ENCODE measurements around the gene ACSBG1. TPM values are rescaled to one million over a fixed set of nuclear protein-coding genes. Genes with fewer than 3 reads are reported as not detected.

The ACSBG1 gene
- total RNA-seq, 4 donors from 2014 or later = 0.67 to 6.4 (median 1.9) TPM

GRCh38 chr15:78168608-78169007 lies 65.8 kb downstream of the ACSBG1 start:
- H3K9me3 ChIP-seq = no peaks in the 10 kb centered on the region
- no peak for ATAC-seq
- no peak overlapping the region for H3K4me3 ChIP-seq
- 78 to 82% methylated on average over 5 of the region's 5 CpGs for WGBS, 2 donors (ENCODE audit: low coverage in 1 of 2)
- H3K36me3 ChIP-seq = peaks cover 0 to 97% of the 10 kb centered on the region in 2 donors
- no peaks in the 10 kb centered on the region for H3K27me3 ChIP-seq
- TF ChIP-seq CTCF (IDR thresholded peaks at IDR 0.05) = no peak
- TF ChIP-seq POLR2A (IDR thresholded peaks at IDR 0.05) = no peak
- no peak for TF ChIP-seq POLR2AphosphoS5 (IDR thresholded peaks at IDR 0.05)
- TF ChIP-seq EP300 (IDR thresholded peaks at IDR 0.05) = no peak
- no peaks in the 10 kb centered on the region for H3K4me1 ChIP-seq
- no peak overlapping the region for H3K27ac ChIP-seq

- Histone ChIP-seq H3K27ac (no peak overlapping the region), H3K4me1 (no peaks in the 10 kb centered on the region), H3K9me3 (no peaks in the 10 kb centered on the region), H3K36me3 (peaks cover 0 to 100% of the 10 kb centered on the region in 2 donors), H3K27me3 (no peaks in the 10 kb centered on the region), H3K4me3 (no peak overlapping the region)
- TF ChIP-seq POLR2AphosphoS5 (IDR thresholded peaks at IDR 0.05) (no peak), CTCF (IDR thresholded peaks at IDR 0.05) (no peak), POLR2A (IDR thresholded peaks at IDR 0.05) (no peak), EP300 (IDR thresholded peaks at IDR 0.05) (no peak)
- no peak for ATAC-seq
- WGBS, 2 donors (ENCODE audit: low coverage in 1 of 2) = 86 to 88% methylated on average over 10 of the region's 10 CpGs
Measured at GRCh38 chr15:78167227-78167888, 67.0 kb downstream of the ACSBG1 start.

GRCh38 chr15:78164010-78164409 lies 70.4 kb downstream of the ACSBG1 start:
- H3K27me3 ChIP-seq = no peaks in the 10 kb centered on the region
- H3K4me3 ChIP-seq = no peak overlapping the region
- ATAC-seq = no peak
- WGBS, 2 donors (ENCODE audit: low coverage in 1 of 2) = 90% methylated on average over 2 of the region's 2 CpGs
- no peaks in the 10 kb centered on the region for H3K4me1 ChIP-seq
- H3K9me3 ChIP-seq = no peaks in the 10 kb centered on the region
- TF ChIP-seq POLR2AphosphoS5 (IDR thresholded peaks at IDR 0.05) (no peak), POLR2A (IDR thresholded peaks at IDR 0.05) (no peak), CTCF (IDR thresholded peaks at IDR 0.05) (no peak), EP300 (IDR thresholded peaks at IDR 0.05) (no peak)
- peaks cover 0 to 100% of the 10 kb centered on the region in 2 donors for H3K36me3 ChIP-seq
- H3K27ac ChIP-seq = no peak overlapping the region

GRCh38 chr15:78162038-78162437 lies 72.3 kb downstream of the ACSBG1 start:
- no peaks in the 10 kb centered on the region for H3K27me3 ChIP-seq
- no peak overlapping the region for H3K27ac ChIP-seq
- H3K9me3 ChIP-seq = no peaks in the 10 kb centered on the region
- 81 to 85% methylated on average over 6 to 8 of the region's 13 CpGs for WGBS, 2 donors (ENCODE audit: low coverage in 1 of 2)
- H3K36me3 ChIP-seq = peaks cover 0 to 100% of the 10 kb centered on the region in 2 donors
- no peak for ATAC-seq
- H3K4me3 ChIP-seq = no peak overlapping the region
- no peak for TF ChIP-seq CTCF (IDR thresholded peaks at IDR 0.05)
- no peak for TF ChIP-seq POLR2AphosphoS5 (IDR thresholded peaks at IDR 0.05)
- TF ChIP-seq EP300 (IDR thresholded peaks at IDR 0.05) = no peak
- no peak for TF ChIP-seq POLR2A (IDR thresholded peaks at IDR 0.05)
- no peaks in the 10 kb centered on the region for H3K4me1 ChIP-seq

- TF ChIP-seq EP300 (IDR thresholded peaks at IDR 0.05) = no peak
- no peak for TF ChIP-seq CTCF (IDR thresholded peaks at IDR 0.05)
- H3K4me3 ChIP-seq = no peak overlapping the region
- H3K27ac ChIP-seq = no peak overlapping the region
- H3K27me3 ChIP-seq = no peaks in the 10 kb centered on the region
- WGBS, 2 donors (ENCODE audit: low coverage in 1 of 2) = 82 to 100% methylated on average over 3 of the region's 3 CpGs
- ATAC-seq = no peak
- peaks cover 0 to 90% of the 10 kb centered on the region in 2 donors for H3K36me3 ChIP-seq
- H3K4me1 ChIP-seq = peaks cover 0 to 20% (median 3%) of the 10 kb centered on the region in 3 donors
- H3K9me3 ChIP-seq = no peaks in the 10 kb centered on the region
Measured at GRCh38 chr15:78159395-78159794, 75.0 kb downstream of the ACSBG1 start.

Data from gastroesophageal sphincter (tissue), 4 donors.